ENCODE measurements around the gene KLF9. TPM values are rescaled to one million over a fixed set of nuclear protein-coding genes. Genes with fewer than 3 reads are reported as not detected.

KLF9 gene
- total and polyA plus RNA-seq, 2 donors (not counting 1 experiment from before 2014, with no cell fraction given), result 12.1 to 36.4 TPM

DNA sequence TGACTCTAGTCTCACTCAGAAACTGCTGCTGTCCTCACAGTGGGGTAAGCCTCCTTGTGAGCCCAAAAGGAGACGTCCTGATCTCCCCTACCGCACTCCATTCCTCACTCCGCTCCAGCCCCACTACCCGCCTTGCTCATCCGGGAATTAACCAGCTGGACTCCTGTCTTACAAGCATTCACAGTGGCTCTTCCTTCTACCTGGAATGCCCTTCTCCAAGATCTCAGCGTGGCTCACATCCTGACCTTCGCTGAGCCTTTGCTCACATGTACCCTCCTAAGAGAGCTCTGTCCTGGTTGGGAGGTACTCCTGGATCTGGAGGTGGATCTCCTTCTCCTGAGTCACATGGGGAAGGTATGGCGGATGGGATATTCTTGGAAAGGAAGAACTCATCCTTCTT is 10.7 kb upstream of the KLF9 start:
- H3K4me1 ChIP-seq (ENCODE audit: control insufficient read depth in 2 of 2, insufficient read depth in 2 of 2, low read length in 2 of 2), result peaks cover 9 to 13% of the 10 kb centered on the region in 2 donors
- WGBS (ENCODE audit: insufficient coverage), result 92% methylated on average over 5 of the region's 8 CpGs
- no peak for ATAC-seq (ENCODE audit: low read depth)
- no peak overlapping the region for H3K4me3 ChIP-seq (ENCODE audit: control extremely low read depth in 1 of 5, extremely low read depth in 1 of 5, insufficient read depth in 1 of 5, low read depth in 2 of 5, low read length in 4 of 5)
- H3K9ac ChIP-seq (ENCODE audit: low read length), result no peak overlapping the region
- ChIA-PET CTCF (interaction anchor here (0.6 kb wide), 2 partner anchors 34 to 49 kb away, joined by 3 to 4 read pairs; no protein-coding TSS in a partner anchor), POLR2A (no interaction called here)
- no peaks in the 10 kb centered on the region for H3K9me3 Mint-ChIP-seq (ENCODE audit: insufficient read depth)
- TF ChIP-seq EZH2 (IDR thresholded peaks at IDR 0.05; ENCODE audit: borderline replicate concordance, insufficient read depth, low read depth, low read length, poor library complexity, severe bottlenecking), result no peak
- TF ChIP-seq, protein P1, sequence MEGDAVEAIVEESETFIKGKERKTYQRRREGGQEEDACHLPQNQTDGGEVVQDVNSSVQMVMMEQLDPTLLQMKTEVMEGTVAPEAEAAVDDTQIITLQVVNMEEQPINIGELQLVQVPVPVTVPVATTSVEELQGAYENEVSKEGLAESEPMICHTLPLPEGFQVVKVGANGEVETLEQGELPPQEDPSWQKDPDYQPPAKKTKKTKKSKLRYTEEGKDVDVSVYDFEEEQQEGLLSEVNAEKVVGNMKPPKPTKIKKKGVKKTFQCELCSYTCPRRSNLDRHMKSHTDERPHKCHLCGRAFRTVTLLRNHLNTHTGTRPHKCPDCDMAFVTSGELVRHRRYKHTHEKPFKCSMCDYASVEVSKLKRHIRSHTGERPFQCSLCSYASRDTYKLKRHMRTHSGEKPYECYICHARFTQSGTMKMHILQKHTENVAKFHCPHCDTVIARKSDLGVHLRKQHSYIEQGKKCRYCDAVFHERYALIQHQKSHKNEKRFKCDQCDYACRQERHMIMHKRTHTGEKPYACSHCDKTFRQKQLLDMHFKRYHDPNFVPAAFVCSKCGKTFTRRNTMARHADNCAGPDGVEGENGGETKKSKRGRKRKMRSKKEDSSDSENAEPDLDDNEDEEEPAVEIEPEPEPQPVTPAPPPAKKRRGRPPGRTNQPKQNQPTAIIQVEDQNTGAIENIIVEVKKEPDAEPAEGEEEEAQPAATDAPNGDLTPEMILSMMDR (IDR thresholded peaks at IDR 0.05), result no peak
- no peaks in the 10 kb centered on the region for H3K36me3 ChIP-seq (replicated peaks in 1 of 2; ENCODE audit: control extremely low read depth in 1 of 2, control insufficient read depth in 1 of 2, extremely low read depth in 1 of 2, insufficient read depth in 2 of 2, low read length in 1 of 2)
- H3K27me3 ChIP-seq (replicated peaks in 1 of 4; ENCODE audit: control extremely low read depth in 1 of 4, control insufficient read depth in 3 of 4, insufficient read depth in 4 of 4, low read length in 3 of 4), result no peaks in the 10 kb centered on the region
- peaks cover 7% of the 10 kb centered on the region for H3K27me3 Mint-ChIP-seq
- peak overlapping the region; percentile 1 for H3K27ac Mint-ChIP-seq
- H3K4me1 Mint-ChIP-seq, result peaks cover 24% of the 10 kb centered on the region
- no peak for DNase-seq
- H3K27ac ChIP-seq (ENCODE audit: low read length in 2 of 2), result no peak overlapping the region
- no peak overlapping the region for H3K4me2 ChIP-seq (replicated peaks; ENCODE audit: low read depth, low read length, poor library complexity, severe bottlenecking)
- H3K79me2 ChIP-seq (ENCODE audit: control insufficient read depth, insufficient read depth, low read length), result no peaks in the 10 kb centered on the region
- H2AFZ ChIP-seq (ENCODE audit: insufficient read depth, low read depth, low read length, poor library complexity, severe bottlenecking), result no peak overlapping the region
- H3K4me3 Mint-ChIP-seq, result no peak overlapping the region
- intact Hi-C loops (cut with micrococcal nuclease), result no loop called here
- H4K20me1 ChIP-seq (ENCODE audit: control insufficient read depth, insufficient read depth, low read length, poor library complexity, severe bottlenecking), result no peaks in the 10 kb centered on the region
- H3K9me3 ChIP-seq (ENCODE audit: control extremely low read depth in 1 of 3, control insufficient read depth in 2 of 3, insufficient read depth in 1 of 3, low read length in 2 of 3), result no peaks in the 10 kb centered on the region

DNA sequence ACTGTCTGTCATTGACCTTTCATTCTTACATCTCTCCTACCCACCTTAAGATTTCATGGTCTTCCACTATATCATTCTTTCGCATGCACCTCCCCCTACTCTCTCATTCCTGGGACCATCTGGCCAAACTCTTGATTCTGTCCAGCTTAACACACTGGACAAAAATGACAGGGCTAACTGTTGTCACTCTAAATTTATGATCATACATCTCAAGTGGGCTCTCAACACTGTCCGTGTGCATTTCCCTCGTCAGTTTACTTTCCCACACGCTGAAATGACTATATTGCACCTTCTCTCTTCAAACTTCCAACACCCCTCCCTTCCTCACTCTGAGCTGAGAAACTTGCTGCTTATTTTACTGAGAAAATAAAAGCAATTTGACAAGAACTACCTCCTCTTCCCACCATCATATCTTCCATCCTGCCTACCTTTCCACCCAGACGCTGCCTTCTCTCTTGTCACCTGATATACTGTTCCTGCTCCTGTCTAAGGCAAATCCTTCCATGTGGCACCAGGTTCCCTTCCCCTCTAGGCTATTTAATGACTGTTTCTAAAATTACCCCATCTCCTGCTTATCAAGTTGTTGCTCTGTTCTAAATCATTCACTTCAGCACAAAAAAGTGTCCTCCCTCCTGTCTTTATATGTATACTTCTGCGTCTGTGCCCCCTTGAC is 8.1 kb upstream of the KLF9 start:
- intact Hi-C loops (cut with micrococcal nuclease), result loop anchor here (5.0 kb wide), 1 partner anchor 140 kb away; no protein-coding TSS in a partner anchor
- Histone ChIP-seq H3K79me2 (ENCODE audit: control insufficient read depth, insufficient read depth, low read length) (no peaks in the 10 kb centered on the region), H3K9ac (ENCODE audit: low read length) (no peak overlapping the region), H2AFZ (ENCODE audit: insufficient read depth, low read depth, low read length, poor library complexity, severe bottlenecking) (no peak overlapping the region), H3K27ac (ENCODE audit: low read length in 2 of 2) (peak overlapping the region in 1 of 2 donors; percentile 94), H3K4me1 (ENCODE audit: control insufficient read depth in 2 of 2, insufficient read depth in 2 of 2, low read length in 2 of 2) (peaks cover 16 to 31% of the 10 kb centered on the region in 2 donors), H4K20me1 (ENCODE audit: control insufficient read depth, insufficient read depth, low read length, poor library complexity, severe bottlenecking) (no peaks in the 10 kb centered on the region), H3K9me3 (ENCODE audit: control extremely low read depth in 1 of 3, control insufficient read depth in 2 of 3, insufficient read depth in 1 of 3, low read length in 2 of 3) (peaks cover 0 to 7% (median 0%) of the 10 kb centered on the region in 3 donors), H3K4me3 (ENCODE audit: control extremely low read depth in 1 of 5, extremely low read depth in 1 of 5, insufficient read depth in 1 of 5, low read depth in 2 of 5, low read length in 4 of 5) (no peak overlapping the region), H3K4me2 (replicated peaks; ENCODE audit: low read depth, low read length, poor library complexity, severe bottlenecking) (no peak overlapping the region), H3K27me3 (replicated peaks in 1 of 4; ENCODE audit: control extremely low read depth in 1 of 4, control insufficient read depth in 3 of 4, insufficient read depth in 4 of 4, low read length in 3 of 4) (no peaks in the 10 kb centered on the region), H3K36me3 (replicated peaks in 1 of 2; ENCODE audit: control extremely low read depth in 1 of 2, control insufficient read depth in 1 of 2, extremely low read depth in 1 of 2, insufficient read depth in 2 of 2, low read length in 1 of 2) (no peaks in the 10 kb centered on the region)
- Mint-ChIP-seq H3K4me3 (peak overlapping the region; percentile 96), H3K4me1 (peaks cover 34% of the 10 kb centered on the region), H3K27me3 (no peaks in the 10 kb centered on the region), H3K9me3 (ENCODE audit: insufficient read depth) (no peaks in the 10 kb centered on the region), H3K27ac (peak overlapping the region; percentile 100)
- ATAC-seq (ENCODE audit: low read depth) (no peak), DNase-seq (peak; percentile 21)
- TF ChIP-seq, protein P1 (IDR thresholded peaks at IDR 0.05), result no peak
- TF ChIP-seq EZH2 (IDR thresholded peaks at IDR 0.05; ENCODE audit: borderline replicate concordance, insufficient read depth, low read depth, low read length, poor library complexity, severe bottlenecking), result no peak
- 78% methylated on average over 6 of the region's 6 CpGs for WGBS (ENCODE audit: insufficient coverage)
- CTCF ChIA-PET, result interaction anchor here (1.6 to 4.0 kb wide), 3 partner anchors 63 to 180 kb away, joined by 8 to 22 read pairs (median 9); no protein-coding TSS in a partner anchor
- POLR2A ChIA-PET, result no interaction called here

All from B cell (primary cell).